Stomach (tissue), 9 donors: ENCODE results near the gene LRP1. TPM values are rescaled to one million over a fixed set of nuclear protein-coding genes. Genes with fewer than 3 reads are reported as not detected.

Experiments used
- DNase-seq, 2 donors: peaks; one replicate each; pipeline versions ENCODE4 v3.0.0 to v3.0.0-alpha.2; 2013 to 2019
- H3K27ac ChIP-seq, 5 donors: fragments of 200-600 bp in 4 of 5; sonication (generic) in 4 of 5; one replicate each; pipeline ENCODE4 v1.5.1; 2013 to 2019; ENCODE audit warnings: mild to moderate bottlenecking in 1 of 5, moderate library complexity in 1 of 5
- H3K27me3 ChIP-seq, 3 donors: fragments of 200-600 bp; sonication (generic); one replicate each; pipeline ENCODE4 v1.5.1; 2017 to 2019; ENCODE audit warnings: mixed run types in 1 of 3
- H3K36me3 ChIP-seq, 4 donors: fragments of 200-600 bp; sonication (generic); 1 replicate in 3 of 4; 2 replicates in 1 of 4; pipeline ENCODE4 v1.5.1; 2016 to 2019
- H3K4me1 ChIP-seq, 4 donors: fragments of 200-600 bp; sonication (generic); one replicate each; pipeline ENCODE4 v1.5.1; 2016 to 2019
- H3K4me3 ChIP-seq, 4 donors: fragments of 200-600 bp; sonication (generic) in 3 of 4; one replicate each; pipeline ENCODE4 v1.5.1; 2016 to 2019; ENCODE audit warnings: mild to moderate bottlenecking in 1 of 4
- H3K9me3 ChIP-seq, 4 donors: fragments of 200-600 bp; sonication (generic); one replicate each; pipeline ENCODE4 v1.5.1; 2016 to 2019
- EP300 ChIP-seq: sonication (generic); formaldehyde crosslinking; IDR thresholded peaks from one replicate; pipeline ENCODE4 v1.6.1; 2017; ENCODE audit warnings: antibody characterized with exemption
- POLR2A ChIP-seq, 4 donors: fragments of 450-650 bp; IDR thresholded peaks; one replicate each; pipeline ENCODE4 v1.6.1; 2016; ENCODE audit warnings: antibody characterized with exemption in 4 of 4, control low read depth in 2 of 4, mild to moderate bottlenecking in 1 of 4, moderate library complexity in 1 of 4
- POLR2AphosphoS5 ChIP-seq, 3 donors: sonication (generic); formaldehyde crosslinking; IDR thresholded peaks; one replicate each; pipeline ENCODE4 v1.6.1; 2016; ENCODE audit warnings: antibody characterized with exemption in 3 of 3
- WGBS, 5 donors: extraction: QIAGEN DNeasy Blood & Tissue Kit in 3 of 5; methylation state at CpG; one replicate each; pipeline versions ENCODE4 v1.1.5 to v1.1.7; 2013 to 2018; 5-methylcytosine and 5-hydroxymethylcytosine counted together
- intact Hi-C: fragments of 100-400 bp; cut with DNase I; formaldehyde crosslinking; loops from one replicate; pipeline ENCODE4 v1.15.1; 2023; ENCODE audit warnings: low total_unique reads
- polyA plus RNA-seq, 3 donors: library from polyadenylated mRNA; stranded (reverse); fragments of 200-250 nt; gene quantifications; one replicate each; pipeline ENCODE4 v1.2.3, GENCODE V29; 2013
- total RNA-seq, 5 donors: library from RNA; depleted of rRNA; stranded (reverse); fragments of >200 nt; gene quantifications; one replicate each; pipeline versions ENCODE4 v1.1.0 to v1.2.3, GENCODE V29; 2014 to 2016
- TF ChIP-seq, protein P1 (sequence below), 7 experiments: fragments of 450-650 bp in 4 of 7; fragments of 200-600 bp in 3 of 7; sonication (generic) in 3 of 7; IDR thresholded peaks; one replicate each; pipeline ENCODE4 v1.5.1; 2016 to 2019; ENCODE audit warnings: antibody characterized with exemption in 7 of 7, control low read depth in 2 of 7, mild to moderate bottlenecking in 1 of 7
- donor health status: healthy with polysubstance abuse.
- donor health status: Bipolar disorder and iron deficiency.
- donor health status: healthy.

LRP1 gene
- total and polyA plus RNA-seq, 8 donors = 13.5 to 510 (median 100) TPM

DNA sequence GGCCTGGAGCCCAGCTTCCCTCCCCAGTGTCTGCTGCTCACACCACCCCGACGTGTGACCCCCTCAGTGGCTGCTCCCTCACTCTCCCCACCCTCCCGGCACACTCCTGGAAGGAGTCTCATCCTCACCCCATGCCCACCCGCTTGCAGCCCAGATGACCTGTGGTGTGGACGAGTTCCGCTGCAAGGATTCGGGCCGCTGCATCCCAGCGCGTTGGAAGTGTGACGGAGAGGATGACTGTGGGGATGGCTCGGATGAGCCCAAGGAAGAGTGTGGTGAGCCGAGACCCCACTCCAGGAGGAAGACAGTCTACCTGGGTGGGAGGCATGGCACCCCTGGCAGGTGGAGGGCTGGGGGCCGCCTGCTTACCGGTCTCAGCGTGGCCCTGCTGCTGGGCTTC, 73.3 kb downstream of the LRP1 start:
- TF ChIP-seq, protein P1, sequence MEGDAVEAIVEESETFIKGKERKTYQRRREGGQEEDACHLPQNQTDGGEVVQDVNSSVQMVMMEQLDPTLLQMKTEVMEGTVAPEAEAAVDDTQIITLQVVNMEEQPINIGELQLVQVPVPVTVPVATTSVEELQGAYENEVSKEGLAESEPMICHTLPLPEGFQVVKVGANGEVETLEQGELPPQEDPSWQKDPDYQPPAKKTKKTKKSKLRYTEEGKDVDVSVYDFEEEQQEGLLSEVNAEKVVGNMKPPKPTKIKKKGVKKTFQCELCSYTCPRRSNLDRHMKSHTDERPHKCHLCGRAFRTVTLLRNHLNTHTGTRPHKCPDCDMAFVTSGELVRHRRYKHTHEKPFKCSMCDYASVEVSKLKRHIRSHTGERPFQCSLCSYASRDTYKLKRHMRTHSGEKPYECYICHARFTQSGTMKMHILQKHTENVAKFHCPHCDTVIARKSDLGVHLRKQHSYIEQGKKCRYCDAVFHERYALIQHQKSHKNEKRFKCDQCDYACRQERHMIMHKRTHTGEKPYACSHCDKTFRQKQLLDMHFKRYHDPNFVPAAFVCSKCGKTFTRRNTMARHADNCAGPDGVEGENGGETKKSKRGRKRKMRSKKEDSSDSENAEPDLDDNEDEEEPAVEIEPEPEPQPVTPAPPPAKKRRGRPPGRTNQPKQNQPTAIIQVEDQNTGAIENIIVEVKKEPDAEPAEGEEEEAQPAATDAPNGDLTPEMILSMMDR (IDR thresholded peaks at IDR 0.05) = no peak
- TF ChIP-seq POLR2A (IDR thresholded peaks at IDR 0.05) (no peak), POLR2AphosphoS5 (IDR thresholded peaks at IDR 0.05) (no peak)
- H3K4me1 ChIP-seq = no peaks in the 10 kb centered on the region
- intact Hi-C loops = no loop called here
- no peak overlapping the region for H3K4me3 ChIP-seq
- no peak overlapping the region for H3K27ac ChIP-seq
- peaks cover 89 to 100% (median 100%) of the 10 kb centered on the region in 4 donors for H3K36me3 ChIP-seq
- no peaks in the 10 kb centered on the region for H3K9me3 ChIP-seq
- 79 to 90% (median 89%) methylated on average over 15 to 16 of the region's 16 CpGs for WGBS, 5 donors
- H3K27me3 ChIP-seq = no peaks in the 10 kb centered on the region
- no peak for DNase-seq

DNA sequence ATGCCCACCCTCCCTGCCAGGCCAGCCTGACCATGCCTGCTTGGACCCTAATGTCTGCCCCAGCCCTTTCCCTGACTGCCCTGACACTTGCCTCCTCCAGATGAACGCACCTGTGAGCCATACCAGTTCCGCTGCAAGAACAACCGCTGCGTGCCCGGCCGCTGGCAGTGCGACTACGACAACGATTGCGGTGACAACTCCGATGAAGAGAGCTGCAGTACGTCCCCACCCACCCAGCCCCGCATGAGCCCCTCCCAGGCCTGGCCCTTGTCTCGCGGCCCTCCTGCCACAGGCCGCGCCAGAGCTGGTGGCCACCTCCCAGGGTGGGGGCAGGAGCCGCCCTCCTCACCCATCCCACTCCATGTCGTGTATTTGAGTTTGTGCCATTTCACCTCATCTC, 74.0 kb downstream of the LRP1 start:
- intact Hi-C loops = no loop called here
- WGBS, 5 donors = 90 to 96% (median 93%) methylated on average over 16 to 19 of the region's 19 CpGs
- Histone ChIP-seq H3K36me3 (peaks cover 85 to 100% (median 98%) of the 10 kb centered on the region in 4 donors), H3K27me3 (no peaks in the 10 kb centered on the region), H3K4me3 (no peak overlapping the region), H3K4me1 (no peaks in the 10 kb centered on the region), H3K9me3 (no peaks in the 10 kb centered on the region), H3K27ac (no peak overlapping the region)
- TF ChIP-seq POLR2A (IDR thresholded peaks at IDR 0.05) = no peak
- TF ChIP-seq EP300 = no peak
- TF ChIP-seq POLR2AphosphoS5 (IDR thresholded peaks at IDR 0.05) = no peak
- TF ChIP-seq, protein P1 (IDR thresholded peaks at IDR 0.05) = no peak
- DNase-seq = no peak

DNA sequence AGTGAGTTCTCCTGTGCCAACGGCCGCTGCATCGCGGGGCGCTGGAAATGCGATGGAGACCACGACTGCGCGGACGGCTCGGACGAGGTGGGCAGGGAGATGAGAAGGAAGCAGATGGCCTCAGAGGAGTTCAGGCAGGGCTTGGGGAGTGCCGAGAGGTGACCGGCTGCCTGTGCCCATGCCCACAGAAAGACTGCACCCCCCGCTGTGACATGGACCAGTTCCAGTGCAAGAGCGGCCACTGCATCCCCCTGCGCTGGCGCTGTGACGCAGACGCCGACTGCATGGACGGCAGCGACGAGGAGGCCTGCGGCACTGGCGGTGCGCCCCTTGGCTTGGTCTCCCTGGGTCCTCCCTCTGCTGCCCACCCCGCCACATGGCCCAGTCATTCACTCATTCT, 74.9 kb downstream of the LRP1 start:
- intact Hi-C loops = no loop called here
- H3K27ac ChIP-seq = no peak overlapping the region
- peaks cover 80 to 100% (median 98%) of the 10 kb centered on the region in 4 donors for H3K36me3 ChIP-seq
- TF ChIP-seq, protein P1 (IDR thresholded peaks at IDR 0.05) = no peak
- no peak for TF ChIP-seq EP300
- TF ChIP-seq POLR2AphosphoS5 (IDR thresholded peaks at IDR 0.05) = no peak
- no peak for TF ChIP-seq POLR2A (IDR thresholded peaks at IDR 0.05)
- H3K4me3 ChIP-seq = no peak overlapping the region
- no peaks in the 10 kb centered on the region for H3K27me3 ChIP-seq
- no peaks in the 10 kb centered on the region for H3K9me3 ChIP-seq
- DNase-seq = no peak
- H3K4me1 ChIP-seq = no peaks in the 10 kb centered on the region
- 94 to 97% (median 97%) methylated on average over 28 of the region's 28 CpGs for WGBS, 5 donors

DNA sequence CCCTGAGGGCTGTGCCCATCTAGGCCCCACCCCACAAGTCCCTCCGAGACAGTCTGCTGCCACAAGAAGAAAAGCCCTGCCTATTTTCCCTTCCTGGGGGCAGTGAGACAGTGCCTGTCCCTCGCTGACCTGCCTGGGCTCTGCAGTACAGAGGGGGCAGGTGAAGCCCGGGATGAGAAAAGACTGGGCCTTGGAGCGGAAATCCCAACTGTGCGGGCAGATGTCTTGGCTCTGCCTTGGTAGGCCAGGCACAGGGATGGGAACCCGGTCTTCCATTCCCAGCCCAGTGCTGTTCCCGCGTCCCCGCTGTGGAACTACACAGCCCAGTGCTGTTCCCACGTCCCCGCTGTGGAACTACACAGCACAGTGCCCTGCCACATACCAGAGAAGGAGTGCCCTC, 75.5 kb downstream of the LRP1 start:
- no peak overlapping the region for H3K27ac ChIP-seq
- H3K27me3 ChIP-seq = no peaks in the 10 kb centered on the region
- H3K4me1 ChIP-seq = no peaks in the 10 kb centered on the region
- no peak for DNase-seq
- H3K36me3 ChIP-seq = peaks cover 77 to 100% (median 98%) of the 10 kb centered on the region in 4 donors
- no peaks in the 10 kb centered on the region for H3K9me3 ChIP-seq
- 84 to 100% (median 87%) methylated on average over 1 to 11 of the region's 11 CpGs for WGBS, 5 donors
- H3K4me3 ChIP-seq = no peak overlapping the region
- TF ChIP-seq POLR2AphosphoS5 (IDR thresholded peaks at IDR 0.05) = no peak
- TF ChIP-seq POLR2A (IDR thresholded peaks at IDR 0.05) = no peak
- TF ChIP-seq, protein P1 (IDR thresholded peaks at IDR 0.05) = no peak
- no peak for TF ChIP-seq EP300
- intact Hi-C loops = no loop called here
